GOT3 (cell line): ENCODE data around the gene NRP1.
"Not testable (repeated sequence)": the region's sequence is repeated elsewhere in the genome, so short reads cannot be mapped to it uniquely, and the experiment has no call there.

ENCODE experiments used
- DNase-seq: peaks from one replicate; lab custom pipeline; 2025; ENCODE audit warnings: mixed read lengths; lab: John Stamatoyannopoulos, UW

Gene NRP1

GRCh38 chr10:33321516-33321915 is 13.0 kb downstream of the NRP1 start:
- DNase-seq, result no peak

- no peak for DNase-seq
Observed at GRCh38 chr10:33320288-33320687, 14.2 kb downstream of the NRP1 start.

- no peak for DNase-seq
Observed at GRCh38 chr10:33315891-33316290, 18.6 kb downstream of the NRP1 start.

- DNase-seq, result no peak
Observed at GRCh38 chr10:33314811-33315561, 19.5 kb downstream of the NRP1 start.

- no peak for DNase-seq
Observed at GRCh38 chr10:33311640-33312039, 22.8 kb downstream of the NRP1 start.

GRCh38 chr10:33310853-33311252 is 23.6 kb downstream of the NRP1 start:
- DNase-seq, result no peak

- DNase-seq, result no peak
Observed at GRCh38 chr10:33309406-33309805, 25.1 kb downstream of the NRP1 start.

- DNase-seq, result no peak
Observed at GRCh38 chr10:33307835-33308234, 26.6 kb downstream of the NRP1 start.

GRCh38 chr10:33306701-33307519 is 27.6 kb downstream of the NRP1 start:
- DNase-seq, result no peak

GRCh38 chr10:33306126-33306525 is 28.3 kb downstream of the NRP1 start:
- no peak for DNase-seq

- no peak for DNase-seq
Observed at GRCh38 chr10:33304423-33305225, 29.8 kb downstream of the NRP1 start.

GRCh38 chr10:33303988-33304387 is 30.5 kb downstream of the NRP1 start:
- no peak for DNase-seq

GRCh38 chr10:33302208-33302829 is 32.1 kb downstream of the NRP1 start:
- DNase-seq, result no peak

- no peak for DNase-seq
Observed at GRCh38 chr10:33301097-33301789, 33.2 kb downstream of the NRP1 start.

- DNase-seq, result not testable (repeated sequence)
Observed at GRCh38 chr10:33300544-33300943, 33.9 kb downstream of the NRP1 start.

- no peak for DNase-seq
Observed at GRCh38 chr10:33298893-33299292, 35.6 kb downstream of the NRP1 start.

GRCh38 chr10:33298110-33298509 is 36.4 kb downstream of the NRP1 start:
- no peak for DNase-seq

- DNase-seq, result no peak
Observed at GRCh38 chr10:33295851-33296250, 38.6 kb downstream of the NRP1 start.

- DNase-seq, result no peak
Observed at GRCh38 chr10:33293531-33294170, 40.8 kb downstream of the NRP1 start.

GRCh38 chr10:33293076-33293475 is 41.4 kb downstream of the NRP1 start:
- no peak for DNase-seq

GRCh38 chr10:33291053-33291592 is 43.3 kb downstream of the NRP1 start:
- DNase-seq, result no peak
